HG02588 (cell line): ENCODE measurements around the gene GEMIN4.

ENCODE experiments used
- ATAC-seq: cut with Tn5 transposase; IDR thresholded peaks from one replicate; pipeline ENCODE4 v1.9.1; 2021; ENCODE audit warnings: mild to moderate bottlenecking, moderate library complexity; ENCODE audit not compliant: unreplicated experiment

GEMIN4 gene

DNA sequence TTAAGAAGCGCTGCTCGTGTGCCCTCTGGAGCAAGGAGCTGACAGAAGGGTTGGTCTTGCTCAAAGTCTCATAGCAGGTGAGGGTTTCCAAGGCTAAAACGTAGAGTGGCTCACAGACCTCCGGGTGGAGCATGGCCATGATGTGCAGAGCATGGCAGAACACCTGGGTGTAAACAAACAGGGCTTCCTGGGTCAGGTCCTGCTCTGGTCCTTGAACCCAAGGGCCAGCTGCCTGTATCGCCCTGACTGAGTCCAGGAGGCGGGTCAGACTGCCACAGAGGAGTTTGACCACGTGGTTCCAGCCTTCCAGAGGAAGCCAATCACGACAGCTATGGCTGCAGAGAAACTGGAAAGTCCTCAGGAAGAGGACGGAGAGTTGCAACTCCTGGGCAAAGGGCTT is 7.1 kb downstream of the GEMIN4 start:
- ATAC-seq, result no peak

DNA sequence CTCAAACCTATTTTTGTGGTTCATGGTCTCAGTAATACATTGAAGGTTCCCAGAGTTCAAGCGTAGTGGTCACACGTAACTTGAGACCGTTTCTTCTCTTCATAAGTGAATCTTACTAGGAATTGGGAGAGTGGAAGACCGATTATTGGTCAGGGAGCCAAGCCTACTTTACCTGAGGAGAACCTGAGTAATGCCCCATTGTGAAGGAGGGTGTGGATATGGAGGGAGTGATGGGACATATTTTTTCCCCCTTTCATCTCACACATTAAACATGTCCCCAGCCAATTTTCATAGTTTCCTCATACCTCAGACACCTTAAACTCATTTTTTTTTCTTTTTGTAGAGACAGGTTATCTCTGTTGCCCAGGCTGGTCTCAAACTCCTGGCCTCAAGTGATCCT is 8.9 kb downstream of the GEMIN4 start:
- no peak for ATAC-seq

DNA sequence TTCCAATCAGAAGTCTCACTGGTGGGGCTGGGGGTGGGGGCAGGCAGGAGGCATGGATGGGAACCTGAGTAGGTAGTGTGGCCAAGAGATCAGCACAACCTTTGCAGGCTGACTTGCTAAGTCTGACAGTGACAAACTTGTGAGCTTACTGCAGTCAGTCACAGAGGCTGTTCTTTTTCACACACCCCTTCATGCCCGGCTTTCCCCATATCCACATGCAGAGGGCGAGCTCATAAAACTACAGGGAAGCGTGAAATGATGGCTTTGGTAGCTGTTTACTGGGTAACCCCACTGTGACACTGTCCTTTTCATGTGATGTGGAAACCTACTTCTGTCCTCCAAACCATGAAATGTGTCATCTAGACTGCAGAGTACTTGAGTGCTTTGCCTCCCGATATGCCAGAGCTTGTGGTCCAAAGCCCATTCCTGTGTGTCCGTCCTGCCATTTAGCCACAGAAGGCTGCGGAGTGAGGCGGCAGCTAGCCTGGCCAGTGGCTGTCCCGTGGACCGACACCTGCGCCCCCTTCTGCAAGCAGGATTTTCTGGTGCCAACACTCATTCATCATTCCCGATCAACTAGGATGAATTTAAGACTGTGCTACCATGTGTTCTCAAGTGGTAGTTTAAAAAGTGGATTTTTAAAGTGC is 9.8 kb downstream of the GEMIN4 start:
- ATAC-seq, result no peak

DNA sequence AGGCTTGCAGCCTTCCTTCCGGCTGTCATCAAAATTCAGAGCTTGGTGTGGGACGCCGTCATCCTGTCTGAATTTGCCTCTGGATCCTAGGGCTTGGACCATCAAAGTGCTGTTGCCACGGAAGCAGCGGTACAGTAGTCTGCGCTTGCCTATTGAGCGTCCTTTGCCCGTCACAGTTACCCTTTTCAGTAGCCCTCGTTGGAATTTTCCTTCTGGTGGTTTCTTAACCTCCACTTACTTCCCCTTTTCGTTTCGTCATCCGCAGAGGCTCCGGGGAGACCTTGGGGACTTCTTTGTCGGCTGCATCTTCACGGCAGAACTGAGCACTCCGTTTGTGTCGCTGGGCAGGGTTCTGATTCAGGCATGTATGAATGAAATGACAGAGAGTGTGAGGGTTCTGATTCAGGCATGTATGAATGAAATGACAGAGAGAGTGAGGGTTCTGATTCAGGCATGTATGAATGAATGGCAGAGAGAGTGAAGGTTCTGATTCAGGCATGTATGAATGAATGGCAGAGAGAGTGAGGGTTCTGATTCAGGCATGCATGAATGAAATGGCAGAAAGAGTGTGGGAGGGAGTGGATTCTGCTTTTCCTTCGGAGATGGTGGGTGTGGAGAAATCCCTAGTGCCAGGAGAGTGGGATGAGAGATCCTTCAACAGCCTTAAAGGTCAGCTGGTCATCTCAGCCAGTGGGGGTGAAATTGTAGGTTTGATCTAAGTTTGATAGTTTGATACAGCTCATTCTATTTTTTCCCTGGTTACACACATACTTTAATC is 11.6 kb downstream of the GEMIN4 start:
- peak; percentile 68 for ATAC-seq

DNA sequence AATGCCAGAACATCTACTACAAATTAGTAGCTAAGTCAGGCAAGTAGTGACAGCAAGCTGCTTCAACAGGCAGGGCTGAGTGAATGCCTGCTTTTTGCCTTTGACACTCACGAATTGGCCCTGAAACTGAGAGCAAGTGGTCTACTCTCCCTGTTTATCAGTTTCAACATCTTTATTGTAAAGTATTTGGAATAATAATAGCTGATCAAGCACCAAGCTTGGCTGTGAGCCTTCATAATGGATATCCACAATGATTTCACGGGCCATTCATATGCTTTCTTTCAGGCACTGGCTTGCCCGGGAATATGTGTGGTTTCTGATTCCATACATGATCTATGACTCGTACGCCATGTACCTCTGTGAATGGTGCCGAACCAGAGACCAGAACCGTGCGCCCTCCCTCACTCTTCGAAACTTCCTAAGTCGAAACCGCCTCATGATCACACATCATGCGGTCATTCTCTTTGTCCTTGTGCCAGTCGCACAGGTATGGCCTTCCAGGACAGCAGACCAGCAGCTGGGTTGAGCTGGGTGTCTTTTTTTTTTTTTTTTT is 14.4 kb downstream of the GEMIN4 start:
- ATAC-seq, result no peak

DNA sequence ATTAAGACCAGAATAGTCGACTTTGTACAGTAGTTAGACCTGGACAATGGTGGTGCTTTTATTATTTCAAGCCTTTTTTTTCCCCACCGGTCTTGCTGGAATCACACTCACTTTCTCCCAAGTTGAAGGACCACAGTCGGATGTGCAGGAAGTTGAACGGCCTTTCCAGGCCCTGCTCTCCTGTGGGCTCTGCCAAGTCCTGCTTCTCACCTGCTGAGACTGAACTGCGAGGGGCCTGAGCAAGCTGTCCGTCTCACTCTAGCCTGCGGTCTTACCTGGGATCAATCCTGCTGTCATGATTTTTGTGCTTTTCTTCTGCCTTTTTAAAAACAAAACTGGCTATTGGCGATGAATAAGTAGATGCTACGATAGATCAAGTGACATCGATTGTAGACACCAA is 18.3 kb downstream of the GEMIN4 start:
- no peak for ATAC-seq

DNA sequence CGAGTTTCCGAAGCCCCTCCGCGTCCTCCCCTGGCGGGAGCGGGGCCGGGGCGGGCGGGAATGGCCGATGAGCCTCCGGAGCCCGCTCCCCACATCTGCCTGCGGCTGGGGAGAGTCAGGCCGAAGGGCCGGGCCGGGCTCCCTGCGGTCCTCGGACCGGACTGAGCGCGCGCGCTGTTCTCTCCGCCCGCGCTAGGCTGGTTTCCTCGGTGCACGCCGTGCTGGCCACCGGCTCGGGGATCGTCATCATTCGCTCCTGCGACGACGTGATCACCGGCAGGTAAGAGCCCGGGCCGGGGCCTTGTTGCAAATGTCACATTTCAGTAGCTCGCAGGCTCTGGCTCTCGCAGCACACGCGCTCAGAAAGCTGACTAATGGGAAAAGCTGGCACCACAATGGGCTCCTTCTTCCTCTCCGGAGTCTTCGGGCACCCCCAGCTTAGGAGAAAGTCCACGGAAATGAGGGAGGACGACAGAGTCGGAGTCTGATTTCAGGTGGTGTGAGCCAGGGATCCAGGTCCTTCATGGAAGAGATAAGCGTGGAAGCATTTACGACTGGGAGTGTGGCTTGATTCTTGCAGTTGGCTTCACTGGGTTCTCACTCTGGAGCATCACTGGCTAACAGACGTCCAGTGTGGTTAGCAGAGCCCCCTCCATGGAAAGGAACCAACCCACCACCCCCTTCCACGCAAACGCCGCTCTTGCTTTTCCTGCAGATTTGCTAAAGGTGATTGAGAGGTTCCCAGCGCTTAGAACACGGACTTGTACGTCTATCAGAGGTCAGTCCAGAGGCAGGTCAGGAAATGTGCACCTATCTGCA is 19.0 kb downstream of the GEMIN4 start:
- ATAC-seq, result peak; percentile 33

DNA sequence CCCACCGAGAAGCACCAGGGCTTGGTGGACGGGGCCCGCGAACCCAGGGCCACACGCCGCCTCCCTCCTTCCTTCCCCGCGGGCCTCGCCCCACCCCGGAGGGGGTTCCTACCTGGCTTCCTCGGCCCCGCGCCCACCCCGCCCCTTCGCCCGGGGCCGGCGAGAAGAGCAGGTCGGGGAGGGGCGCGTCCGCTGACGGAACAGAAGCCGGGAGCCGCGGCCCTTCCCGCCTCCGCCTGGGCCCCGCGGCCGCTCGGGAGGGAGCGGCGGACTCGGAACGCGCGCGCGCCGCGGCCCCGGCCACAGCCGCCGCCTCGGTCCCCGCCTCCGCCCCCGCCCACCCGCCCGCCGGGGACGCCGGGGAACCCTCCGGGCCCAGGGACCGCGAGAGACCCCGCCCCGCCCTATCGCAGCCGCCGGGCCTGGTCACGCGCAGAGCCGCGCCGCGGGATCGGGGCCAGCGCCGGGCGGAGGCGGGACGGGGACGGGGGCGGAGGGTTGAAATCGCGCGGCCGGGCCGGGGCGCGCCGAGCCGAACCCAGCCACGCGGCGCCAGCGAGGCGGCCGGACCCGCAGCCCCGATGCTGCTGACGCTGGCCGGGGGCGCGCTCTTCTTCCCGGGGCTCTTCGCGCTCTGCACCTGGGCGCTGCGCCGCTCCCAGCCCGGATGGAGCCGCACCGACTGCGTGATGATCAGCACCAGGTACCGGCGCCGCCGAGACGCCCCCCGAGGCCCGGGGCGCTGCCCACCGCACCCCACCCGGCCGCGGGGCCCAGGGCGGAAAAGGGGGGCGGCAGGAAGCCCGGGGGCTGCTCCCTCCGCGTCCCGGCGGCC is 19.8 kb downstream of the GEMIN4 start, which contains the start of gene TLCD3A:
TSS of gene TLCD3A (plus strand) at position 530 of the 835 bp plus-strand sequence. CDS start at position 582, 52 bp downstream.
- peak; percentile 61 for ATAC-seq

DNA sequence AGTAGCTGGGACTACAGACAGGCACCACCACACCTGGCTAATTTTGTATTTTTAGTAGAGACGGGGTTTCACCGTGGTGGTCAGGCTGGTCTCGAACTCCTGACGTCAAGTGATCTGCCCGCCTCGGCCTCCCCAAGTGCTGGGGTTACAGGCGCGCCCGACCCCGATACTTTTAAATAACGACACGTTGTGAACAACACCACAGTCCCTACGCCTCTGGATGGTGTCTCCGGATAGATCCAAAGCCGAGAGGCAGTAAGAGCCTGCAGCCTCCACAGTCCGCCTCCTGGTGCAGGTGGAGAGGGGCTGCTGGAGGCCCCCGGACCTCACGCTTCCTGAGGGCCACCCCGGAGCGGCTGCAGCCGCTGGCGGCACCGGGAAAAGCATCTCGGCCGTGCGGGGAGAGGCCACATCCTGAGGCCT is 20.4 kb downstream of the GEMIN4 start:
- no peak for ATAC-seq

DNA sequence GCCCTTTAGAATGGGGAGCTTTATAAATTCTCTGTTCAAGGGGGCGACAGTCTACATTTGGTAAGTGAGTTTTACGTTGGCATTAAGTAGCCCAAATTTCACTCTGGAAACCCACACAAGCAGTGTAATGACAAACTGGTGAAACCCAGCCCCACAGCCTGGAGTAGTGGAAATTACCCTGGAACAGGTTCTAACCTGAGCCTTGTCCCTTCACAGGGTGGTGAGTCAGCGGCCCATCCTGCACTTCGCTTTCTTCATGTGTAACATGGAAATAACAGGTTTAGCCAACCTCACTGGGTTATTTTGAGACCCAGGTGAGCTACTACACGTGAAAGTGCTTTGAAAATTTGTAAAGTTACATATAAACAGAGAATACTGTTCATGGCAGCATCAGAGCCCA is 23.2 kb downstream of the GEMIN4 start:
- ATAC-seq, result no peak

DNA sequence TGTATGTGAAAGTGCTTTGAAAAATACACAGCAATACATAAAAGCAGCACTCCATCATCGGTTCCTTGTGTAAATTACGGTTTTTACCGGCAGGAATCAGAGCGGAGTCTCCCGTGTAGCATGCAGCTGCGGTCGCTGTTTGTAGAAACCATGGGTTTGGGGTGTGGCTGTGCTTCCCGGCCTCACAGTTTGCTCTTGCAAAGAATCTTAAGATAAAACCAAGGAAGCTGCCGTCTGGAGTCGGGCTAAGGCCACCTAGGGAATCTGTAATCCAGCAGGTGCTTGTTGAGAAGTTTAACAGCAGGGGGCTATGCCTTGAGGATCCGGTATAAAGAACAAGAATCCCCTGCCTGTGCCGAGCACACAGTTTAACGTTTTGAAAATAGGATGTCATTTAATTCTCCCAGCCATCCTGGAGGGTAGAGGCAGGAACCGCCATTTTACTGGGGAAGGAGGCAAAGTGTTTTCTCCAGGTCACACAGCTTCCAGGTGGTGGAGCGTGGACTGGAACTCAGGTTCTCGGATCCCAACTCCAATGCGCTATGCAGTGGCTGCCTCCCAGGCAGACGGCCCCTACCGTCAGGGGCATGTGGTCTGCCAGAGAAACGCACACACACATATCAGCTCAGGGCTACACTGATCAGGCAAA is 25.7 kb downstream of the GEMIN4 start:
- no peak for ATAC-seq

DNA sequence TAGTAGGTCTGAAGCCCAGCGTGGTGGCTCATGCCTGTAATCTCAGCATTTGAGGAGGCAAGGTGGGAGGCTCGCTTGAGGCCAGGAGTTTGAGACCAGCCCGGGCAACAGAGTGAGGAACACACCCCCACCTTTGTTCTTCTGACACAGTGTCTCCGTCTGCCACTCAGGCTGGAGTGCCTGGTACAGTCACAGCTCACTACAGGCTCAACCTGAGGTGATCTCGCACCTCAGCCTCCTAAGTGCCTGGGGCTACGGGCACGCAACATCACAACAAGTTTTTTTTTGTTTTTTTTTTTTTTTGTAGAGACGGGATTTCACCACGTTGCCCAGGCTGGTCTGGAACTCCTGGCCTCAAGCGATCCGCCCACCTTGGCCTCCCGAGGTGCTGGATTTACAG is 26.3 kb downstream of the GEMIN4 start:
- ATAC-seq, result no peak

DNA sequence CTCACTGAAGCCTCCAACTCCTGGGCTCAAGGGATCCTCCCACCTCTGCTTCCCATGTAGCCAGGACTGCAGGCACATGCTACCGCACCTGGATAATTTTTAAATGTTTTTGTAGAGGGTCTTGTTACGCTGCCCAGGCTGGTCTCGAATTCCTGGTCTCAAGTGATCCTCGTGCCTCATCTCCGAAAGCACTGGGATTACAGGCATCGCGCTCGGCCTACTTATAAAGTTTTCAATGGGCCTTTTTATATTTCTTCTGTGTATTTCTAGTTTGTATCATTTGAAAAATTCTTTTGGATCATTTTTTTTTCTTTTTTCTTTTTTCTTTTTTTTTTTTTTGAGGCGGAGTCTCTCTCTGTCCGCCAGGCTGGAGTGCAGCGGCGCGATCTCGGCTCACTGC is 27.0 kb downstream of the GEMIN4 start:
- ATAC-seq, result no peak

DNA sequence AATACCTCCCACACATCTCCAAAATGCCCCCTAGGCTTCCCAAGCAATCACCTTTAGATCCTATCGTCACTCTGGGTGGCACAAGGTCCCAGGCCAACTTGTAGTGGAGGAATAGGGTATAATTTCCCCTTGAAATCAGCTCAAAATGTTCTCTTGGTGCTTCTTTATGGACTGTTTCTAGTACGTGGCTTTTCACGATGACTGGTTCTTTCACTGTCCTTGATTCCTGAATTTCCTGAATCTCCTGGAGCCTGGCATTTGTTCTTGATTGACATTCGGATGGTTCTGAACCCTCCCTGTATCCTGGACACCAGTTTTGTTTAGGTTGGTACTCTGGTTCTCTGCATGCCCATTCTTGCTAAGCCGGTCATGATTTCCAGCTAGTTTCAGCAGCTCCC is 30.5 kb downstream of the GEMIN4 start:
- ATAC-seq, result no peak

DNA sequence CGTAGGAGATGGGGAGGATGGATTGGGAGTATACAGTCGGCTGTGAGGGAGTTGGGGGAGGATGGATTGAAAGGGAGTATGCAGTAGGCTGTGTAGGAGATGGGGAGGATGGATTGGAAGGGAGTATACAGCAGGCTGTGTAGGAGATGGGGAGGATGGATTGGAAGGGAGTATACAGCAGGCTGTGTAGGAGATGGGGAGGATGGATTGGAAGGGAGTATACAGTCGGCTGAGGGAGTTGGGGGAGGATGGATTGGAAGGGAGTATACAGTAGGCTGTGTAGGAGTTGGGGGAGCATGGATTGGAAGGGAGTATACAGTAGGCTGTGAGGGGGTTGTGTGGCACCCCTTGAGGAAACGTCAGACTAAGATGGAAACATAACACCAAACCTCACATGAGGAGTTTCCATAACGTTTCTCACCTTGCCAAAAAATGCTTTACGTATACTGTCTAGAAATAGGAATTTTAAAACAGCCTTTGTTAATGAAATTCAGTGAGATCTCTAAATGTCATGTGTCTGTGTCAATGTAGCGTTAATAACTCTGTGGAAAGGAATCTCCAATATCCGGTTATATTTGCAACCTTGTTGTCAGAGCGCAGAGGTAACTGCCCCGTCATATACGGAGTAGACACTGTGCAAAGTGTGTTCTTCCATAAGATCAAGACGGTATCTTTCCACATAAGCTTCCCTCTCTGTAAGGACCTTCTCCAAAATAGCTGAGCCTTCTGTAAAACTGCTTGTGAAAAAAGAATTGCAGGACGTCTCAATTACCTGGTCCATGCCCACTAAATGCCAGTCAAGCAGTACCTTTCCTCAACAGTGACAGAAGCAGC is 31.1 kb downstream of the GEMIN4 start:
- ATAC-seq, result no peak

DNA sequence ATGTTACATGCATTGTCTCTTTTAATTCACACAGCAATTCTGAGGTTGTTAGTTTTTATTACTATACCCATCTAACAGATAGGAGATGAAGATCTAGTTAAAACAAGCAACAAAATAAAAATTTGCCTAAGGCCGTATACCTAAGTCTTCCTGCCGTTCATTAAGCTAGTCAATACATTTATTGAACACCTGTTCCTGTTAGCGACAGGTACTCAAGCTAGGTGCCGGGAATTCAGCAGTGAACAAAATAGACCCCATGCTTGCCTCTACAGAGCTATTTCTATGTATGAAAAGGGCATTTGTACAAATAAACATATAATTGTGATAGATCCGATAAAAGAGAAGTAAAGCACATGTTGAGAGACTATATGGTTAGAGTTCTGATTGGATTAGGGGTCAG is 34.0 kb downstream of the GEMIN4 start:
- no peak for ATAC-seq

DNA sequence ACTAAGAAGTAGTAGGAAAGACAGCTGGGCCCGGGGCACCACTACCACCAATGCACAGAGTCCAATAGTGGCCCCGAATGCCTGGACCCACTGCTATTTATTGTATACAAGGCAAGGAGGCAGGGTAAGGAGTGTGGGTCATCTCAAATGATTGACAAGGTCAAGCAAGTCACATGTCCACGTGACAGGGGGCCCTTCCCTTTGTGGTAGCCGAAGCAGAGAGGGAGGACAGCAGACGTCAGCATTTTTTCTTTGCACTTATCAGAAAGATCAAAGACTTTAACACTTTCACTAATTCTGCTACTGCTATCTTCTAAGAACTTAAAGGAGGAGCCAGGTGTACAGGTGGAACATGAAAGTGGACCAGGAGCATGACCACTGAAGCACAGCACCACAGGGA is 43.9 kb downstream of the GEMIN4 start:
- no peak for ATAC-seq

DNA sequence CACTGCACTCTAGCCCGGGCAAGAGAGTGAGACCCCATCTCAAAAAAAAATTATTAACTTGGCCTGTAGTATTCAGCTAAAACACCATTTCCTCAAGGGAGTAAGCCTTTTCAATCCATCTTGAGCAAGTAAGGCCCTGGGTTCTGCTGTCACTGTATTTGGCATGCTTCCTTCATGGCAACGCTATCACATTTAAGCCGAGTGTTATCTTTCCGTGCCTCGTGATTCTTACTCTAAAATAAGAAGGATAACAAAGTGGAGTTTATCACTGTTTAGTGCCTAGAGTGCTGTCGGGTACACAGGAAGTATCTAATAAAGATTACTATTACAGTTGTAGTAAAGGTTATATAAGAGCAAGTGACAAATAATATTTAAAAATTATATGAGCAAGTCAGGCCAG is 46.2 kb downstream of the GEMIN4 start:
- ATAC-seq, result no peak

DNA sequence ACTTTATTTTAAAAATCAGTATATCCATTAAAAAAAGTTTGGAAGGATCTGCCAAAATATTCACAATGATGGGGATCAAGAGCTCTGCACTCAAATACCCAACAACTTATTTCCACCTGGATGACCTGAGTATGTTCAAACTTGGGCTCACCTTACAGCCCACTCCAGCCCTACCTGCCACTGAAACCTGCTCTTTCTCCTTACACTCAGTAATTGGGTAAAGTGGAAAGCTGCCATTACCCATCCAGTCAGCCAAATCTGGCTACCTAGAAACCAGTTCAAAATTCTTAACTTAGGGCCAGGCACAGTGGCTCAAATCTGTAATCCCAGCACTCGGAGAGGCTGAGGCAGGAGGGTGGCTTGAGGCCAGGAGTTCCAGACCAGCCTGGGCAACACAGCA is 47.1 kb downstream of the GEMIN4 start:
- no peak for ATAC-seq
